Hepatocyte (in vitro differentiated cells): ENCODE results near the gene MRRF. TPM values are rescaled to one million over a fixed set of nuclear protein-coding genes. Genes with fewer than 3 reads are reported as not detected.

Experiments
- DNase-seq: peaks from one replicate; pipeline ENCODE4 v3.0.0-alpha.2; 2016; ENCODE audit warnings: low spot score
- H2AFZ ChIP-seq: fragments of 200-600 bp; sonication (generic); 2 replicates; pipeline ENCODE4 v1.6.0; 2016; ENCODE audit warnings: antibody characterized with exemption, mild to moderate bottlenecking
- H3K27ac ChIP-seq: fragments of 200-600 bp; sonication (generic); 2 replicates; pipeline ENCODE4 v1.5.1; 2016; ENCODE audit warnings: mild to moderate bottlenecking
- H3K27me3 ChIP-seq: fragments of 200-600 bp; sonication (generic); 2 replicates; pipeline ENCODE4 v1.6.1; 2016
- H3K36me3 ChIP-seq: fragments of 200-600 bp; sonication (generic); replicated peaks from 2 replicates; pipeline ENCODE4 v1.5.1; 2016; ENCODE audit warnings: low read depth; ENCODE audit not compliant: insufficient read depth
- H3K4me1 ChIP-seq: fragments of 200-600 bp; sonication (generic); 2 replicates; pipeline ENCODE4 v1.5.1; 2016; ENCODE audit warnings: mild to moderate bottlenecking, moderate library complexity; ENCODE audit not compliant: insufficient read depth
- H3K4me2 ChIP-seq: fragments of 200-600 bp; sonication (generic); 2 replicates; pipeline ENCODE4 v1.6.0; 2016
- H3K4me3 ChIP-seq: fragments of 200-600 bp; sonication (generic); 2 replicates; pipeline ENCODE4 v1.5.1; 2016; ENCODE audit warnings: mild to moderate bottlenecking
- H3K79me2 ChIP-seq: fragments of 200-600 bp; sonication (generic); 2 replicates; pipeline ENCODE4 v1.6.0; 2017; ENCODE audit warnings: mild to moderate bottlenecking
- H3K9me2 ChIP-seq: fragments of 200-600 bp; sonication (generic); replicated peaks from 2 replicates; pipeline ENCODE4 v1.6.0; 2017; ENCODE audit warnings: mild to moderate bottlenecking; ENCODE audit not compliant: insufficient read depth
- H3K9me3 ChIP-seq: fragments of 200-600 bp; sonication (generic); 2 replicates; pipeline ENCODE4 v1.5.1; 2016; ENCODE audit warnings: low read depth, mild to moderate bottlenecking
- H4K20me1 ChIP-seq: fragments of 200-600 bp; sonication (generic); 2 replicates; pipeline ENCODE4 v1.6.0; 2016; ENCODE audit warnings: mild to moderate bottlenecking; ENCODE audit not compliant: insufficient read depth, poor library complexity, severe bottlenecking
- CTCF ChIP-seq: fragments of 200-600 bp; sonication (generic); IDR thresholded peaks from 2 replicates; pipeline ENCODE4 v1.5.1; 2016; ENCODE audit warnings: antibody characterized with exemption, mild to moderate bottlenecking; ENCODE audit not compliant: poor library complexity
- EZH2 ChIP-seq: fragments of 200-600 bp; sonication (generic); IDR thresholded peaks from 2 replicates; pipeline ENCODE4 v1.6.1; 2016; ENCODE audit warnings: antibody characterized with exemption, mild to moderate bottlenecking, borderline replicate concordance
- EZH2phosphoT487 ChIP-seq: fragments of 200-600 bp; sonication (generic); IDR thresholded peaks from one replicate; pipeline ENCODE4 v1.6.1; 2018; ENCODE audit warnings: antibody characterized with exemption, mild to moderate bottlenecking, low read depth, moderate library complexity; ENCODE audit not compliant: unreplicated experiment, severe bottlenecking
- WGBS: methylation state at CpG from one replicate; pipeline ENCODE4 v1.1.6; 2016; ENCODE audit warnings: low lambda C conversion rate; ENCODE audit errors: missing lambda C conversion rate; 5-methylcytosine and 5-hydroxymethylcytosine counted together
- polyA plus RNA-seq: library from polyadenylated mRNA; unstranded; fragments of >200 nt; fragmentation: Nextera tagmentation; extraction: Ambion mirVana; gene quantifications from 2 replicates; pipeline ENCODE4 v1.2.1, GENCODE V29; 2016
- total RNA-seq: library from RNA; depleted of rRNA; stranded (reverse); fragments of >200 nt; gene quantifications from 2 replicates; pipeline ENCODE4 v1.2.3, GENCODE V29; 2014

Gene MRRF
- total and polyA plus RNA-seq, 2 experiments from 2014 or later, result 26.8 to 32.9 TPM

DNA sequence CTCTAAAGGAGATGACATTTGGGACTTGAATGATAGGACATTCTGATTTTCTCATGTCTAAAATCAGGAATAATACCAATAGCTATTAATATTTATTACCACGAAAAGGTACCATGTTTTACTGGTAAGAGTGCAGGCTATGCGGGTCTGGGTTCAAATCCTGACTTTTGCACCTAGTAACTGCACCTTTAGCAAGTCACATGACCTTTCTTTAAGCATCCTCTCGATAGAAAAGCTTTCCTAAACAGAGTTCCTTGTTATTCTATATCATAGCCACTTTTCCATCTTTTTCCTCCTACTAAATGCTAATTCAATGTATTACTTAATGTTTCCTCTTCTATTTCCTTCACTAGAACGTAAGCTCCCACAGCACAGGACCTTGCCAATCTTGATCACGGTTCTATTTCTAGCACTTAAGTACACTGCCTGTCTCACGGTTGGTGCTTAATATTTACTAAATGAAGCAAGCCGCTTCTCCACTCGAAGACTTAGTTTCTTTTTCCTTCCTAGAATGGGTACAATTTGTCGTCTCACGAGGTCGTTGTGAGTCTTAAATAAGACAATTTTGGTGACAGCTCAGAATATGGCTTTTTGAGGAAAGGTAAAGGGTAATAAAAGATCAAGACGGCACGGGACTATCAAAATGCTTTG is 858 bp upstream of the MRRF start:
- H3K79me2 ChIP-seq, result peaks cover 66% of the 10 kb centered on the region
- WGBS, result 29% methylated on average over 13 of the region's 13 CpGs
- TF ChIP-seq EZH2phosphoT487 (no peak), EZH2 (no peak), CTCF (no peak)
- peak overlapping the region; percentile 91 for H3K4me2 ChIP-seq
- H3K27ac ChIP-seq, result peak overlapping the region; percentile 96
- peaks cover 29% of the 10 kb centered on the region for H3K4me1 ChIP-seq
- peak; percentile 6 for DNase-seq
- peak overlapping the region; percentile 85 for H3K4me3 ChIP-seq
- no peaks in the 10 kb centered on the region for H3K27me3 ChIP-seq
- H3K36me3 ChIP-seq, result no peaks in the 10 kb centered on the region
- H3K9me2 ChIP-seq, result no peaks in the 10 kb centered on the region
- H2AFZ ChIP-seq, result peak overlapping the region; percentile 92
- H4K20me1 ChIP-seq, result no peaks in the 10 kb centered on the region
- no peaks in the 10 kb centered on the region for H3K9me3 ChIP-seq

DNA sequence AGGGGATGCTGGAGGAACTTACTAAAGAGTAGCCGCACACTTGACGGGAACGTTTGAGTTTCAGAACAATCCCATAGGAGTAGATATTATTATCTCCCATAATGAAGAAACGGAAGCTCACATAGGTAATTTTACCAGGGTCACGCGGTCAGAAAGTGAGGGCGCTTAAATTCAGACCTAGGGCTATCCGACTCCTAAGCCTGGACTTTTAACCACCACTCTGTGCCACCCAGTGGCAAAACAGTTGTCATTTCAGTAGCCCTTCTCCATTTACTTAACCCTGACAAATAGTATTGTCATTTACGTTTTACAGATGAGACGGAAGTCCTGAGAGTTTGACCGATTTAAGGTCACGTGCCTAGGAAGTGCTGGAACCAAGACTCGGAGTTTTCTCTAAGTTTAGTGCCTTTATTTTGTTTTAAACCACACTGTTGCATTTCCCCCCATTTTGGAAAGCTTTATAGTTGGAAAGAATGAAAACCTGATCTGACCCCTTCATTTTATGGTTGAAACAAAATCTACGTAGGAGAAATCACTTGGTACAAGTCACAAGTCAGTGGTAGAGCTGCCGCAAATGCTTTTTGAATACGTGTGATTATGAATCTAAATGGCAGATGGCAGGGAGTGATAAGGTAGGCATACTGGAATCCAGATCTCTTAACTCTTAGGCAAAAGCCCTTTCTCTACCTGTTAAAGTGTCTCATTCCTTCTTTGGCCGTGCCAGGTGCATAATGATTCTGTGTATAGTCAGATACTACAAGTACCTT is 650 bp downstream of the MRRF start:
- Histone ChIP-seq H3K4me3 (peak overlapping the region; percentile 85), H3K79me2 (peaks cover 70% of the 10 kb centered on the region), H4K20me1 (no peaks in the 10 kb centered on the region), H3K27me3 (no peaks in the 10 kb centered on the region), H3K4me1 (peaks cover 29% of the 10 kb centered on the region), H2AFZ (peak overlapping the region; percentile 92), H3K4me2 (peak overlapping the region; percentile 91), H3K9me2 (no peaks in the 10 kb centered on the region), H3K36me3 (no peaks in the 10 kb centered on the region), H3K27ac (peak overlapping the region; percentile 96), H3K9me3 (no peaks in the 10 kb centered on the region)
- 14% methylated on average over 17 of the region's 17 CpGs for WGBS
- DNase-seq, result peak; percentile 5
- no peak for TF ChIP-seq EZH2
- TF ChIP-seq CTCF, result no peak
- TF ChIP-seq EZH2phosphoT487, result no peak

DNA sequence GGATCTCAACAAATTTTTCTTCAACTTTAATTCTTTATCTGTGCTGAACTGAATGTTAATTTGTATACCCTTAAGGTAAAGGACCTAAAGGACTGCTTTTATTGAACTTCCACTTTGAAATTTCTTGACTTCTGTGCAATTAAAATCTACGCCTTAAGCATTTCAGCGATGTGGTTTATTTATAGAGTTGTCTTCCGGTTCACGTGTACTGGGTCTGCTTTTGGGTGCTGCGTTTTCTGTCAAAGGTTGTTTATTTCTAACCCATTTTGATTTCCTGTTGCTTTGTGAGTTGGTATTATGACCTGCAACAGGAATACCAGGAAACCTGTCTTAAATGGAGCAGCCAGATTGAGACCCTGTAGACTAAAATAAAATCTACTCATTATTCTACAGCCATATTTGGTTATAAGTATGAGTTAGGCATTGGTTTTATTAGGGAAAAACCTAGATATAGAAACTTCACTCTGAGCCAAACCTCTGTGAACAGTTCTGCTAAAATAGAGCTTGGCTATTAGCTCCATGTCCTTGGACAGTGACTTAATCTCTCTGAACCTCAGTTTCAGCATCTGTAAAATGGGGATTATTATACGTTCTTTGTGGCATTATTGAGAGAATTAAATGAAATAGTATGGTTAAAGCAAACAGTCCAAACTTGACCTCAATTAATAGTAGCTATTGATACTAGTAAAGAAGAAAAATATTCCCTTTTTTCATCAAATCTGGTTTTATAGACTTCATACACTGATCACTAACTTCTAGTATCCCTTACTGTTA is 3.5 kb downstream of the MRRF start:
- DNase-seq, result no peak
- WGBS, result 94% methylated on average over 6 of the region's 6 CpGs
- H3K79me2 ChIP-seq, result peaks cover 67% of the 10 kb centered on the region

More for the DNA sequence above, 3.5 kb downstream of the MRRF start:
- H3K27ac ChIP-seq, result no peak overlapping the region
- no peaks in the 10 kb centered on the region for H3K36me3 ChIP-seq
- no peak overlapping the region for H3K4me2 ChIP-seq
- no peak overlapping the region for H2AFZ ChIP-seq
- no peak for TF ChIP-seq CTCF
- no peaks in the 10 kb centered on the region for H3K27me3 ChIP-seq
- no peak overlapping the region for H3K4me3 ChIP-seq
- no peaks in the 10 kb centered on the region for H3K9me3 ChIP-seq
- no peaks in the 10 kb centered on the region for H3K9me2 ChIP-seq
- H4K20me1 ChIP-seq, result no peaks in the 10 kb centered on the region
- peaks cover 12% of the 10 kb centered on the region for H3K4me1 ChIP-seq
